Cardiac muscle cell (in vitro differentiated cells and primary cell): Measurements from ENCODE around the gene CKM. TPM values are rescaled to one million over a fixed set of nuclear protein-coding genes. Genes with fewer than 3 reads are reported as not detected.

ENCODE experiments used
- DNase-seq, 2 donors: peaks; one replicate each; pipeline versions ENCODE4 v3.0.0 to v3.0.0-alpha.2; 2010 to 2017; ENCODE audit warnings: low read depth in 1 of 2, low spot score in 1 of 2
- H3K27ac ChIP-seq: fragments of 200-600 bp; sonication (generic); 2 replicates; pipeline ENCODE4 v1.5.1; 2016
- H3K27me3 ChIP-seq: fragments of 200-600 bp; sonication (generic); 2 replicates; pipeline ENCODE4 v1.6.0; 2016; ENCODE audit warnings: control low read depth
- H3K36me3 ChIP-seq: fragments of 200-600 bp; sonication (generic); 2 replicates; pipeline ENCODE4 v1.5.1; 2016; ENCODE audit warnings: control low read depth
- H3K4me1 ChIP-seq: fragments of 200-600 bp; sonication (generic); 2 replicates; pipeline ENCODE4 v1.8.1; 2017; ENCODE audit warnings: low read depth, mild to moderate bottlenecking, mixed run types
- H3K4me3 ChIP-seq: fragments of 200-600 bp; sonication (generic); 2 replicates; pipeline ENCODE4 v1.5.1; 2016; ENCODE audit warnings: mild to moderate bottlenecking
- H3K9me3 ChIP-seq: fragments of 200-600 bp; sonication (generic); 2 replicates; pipeline ENCODE4 v1.5.1; 2017; ENCODE audit warnings: low read depth, mild to moderate bottlenecking, control low read depth
- CTCF ChIP-seq: IDR thresholded peaks from 2 replicates; pipeline ENCODE4 v1.5.1; 2012; ENCODE audit warnings: low read depth, mild to moderate bottlenecking, low read length
- polyA plus RNA-seq: library from polyadenylated mRNA; unstranded; fragments of >200 nt; fragmentation: Nextera tagmentation; extraction: Ambion mirVana; gene quantifications from 2 replicates; pipeline ENCODE4 v1.2.1, GENCODE V29; 2016
- total RNA-seq: library from RNA; depleted of rRNA; stranded (reverse); fragments of >200 nt; gene quantifications from 2 replicates; pipeline ENCODE4 v1.2.3, GENCODE V29; 2016

Gene CKM
- total and polyA plus RNA-seq, 2 experiments from 2014 or later: 406 to 529 TPM

DNA sequence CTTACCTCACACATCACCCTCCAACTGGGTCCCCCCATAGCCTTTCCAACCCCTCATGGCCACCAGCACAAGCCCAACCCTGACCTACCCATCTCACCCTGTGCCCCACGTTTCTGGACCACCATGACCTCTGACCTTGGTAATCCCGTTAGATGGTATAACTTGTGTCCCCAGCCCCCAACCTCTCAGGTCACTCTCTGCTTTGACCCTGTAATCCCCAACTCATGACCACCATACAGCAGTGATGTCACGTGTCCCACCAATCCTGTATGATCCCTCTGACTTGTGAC, 26.4 kb upstream of the CKM start:
- Histone ChIP-seq H3K27me3 (no peaks in the 10 kb centered on the region), H3K4me1 (no peaks in the 10 kb centered on the region), H3K4me3 (no peak overlapping the region), H3K27ac (no peak overlapping the region), H3K36me3 (peaks cover 17% of the 10 kb centered on the region), H3K9me3 (no peaks in the 10 kb centered on the region)
- DNase-seq: no peak
- TF ChIP-seq CTCF: no peak

- no peak for DNase-seq
- TF ChIP-seq CTCF: no peak
- Histone ChIP-seq H3K36me3 (peaks cover 13% of the 10 kb centered on the region), H3K4me1 (no peaks in the 10 kb centered on the region), H3K27ac (no peak overlapping the region), H3K4me3 (no peak overlapping the region), H3K9me3 (no peaks in the 10 kb centered on the region), H3K27me3 (no peaks in the 10 kb centered on the region)
These were observed 25.9 kb upstream of the CKM start for GRCh38 chr19:45348367-45349125.

GRCh38 chr19:45347570-45348366, 25.1 kb upstream of the CKM start:
- H3K9me3 ChIP-seq: no peaks in the 10 kb centered on the region
- no peak overlapping the region for H3K27ac ChIP-seq
- H3K27me3 ChIP-seq: no peaks in the 10 kb centered on the region
- peaks cover 11% of the 10 kb centered on the region for H3K36me3 ChIP-seq
- TF ChIP-seq CTCF: no peak
- DNase-seq: no peak
- no peaks in the 10 kb centered on the region for H3K4me1 ChIP-seq
- H3K4me3 ChIP-seq: no peak overlapping the region

DNA sequence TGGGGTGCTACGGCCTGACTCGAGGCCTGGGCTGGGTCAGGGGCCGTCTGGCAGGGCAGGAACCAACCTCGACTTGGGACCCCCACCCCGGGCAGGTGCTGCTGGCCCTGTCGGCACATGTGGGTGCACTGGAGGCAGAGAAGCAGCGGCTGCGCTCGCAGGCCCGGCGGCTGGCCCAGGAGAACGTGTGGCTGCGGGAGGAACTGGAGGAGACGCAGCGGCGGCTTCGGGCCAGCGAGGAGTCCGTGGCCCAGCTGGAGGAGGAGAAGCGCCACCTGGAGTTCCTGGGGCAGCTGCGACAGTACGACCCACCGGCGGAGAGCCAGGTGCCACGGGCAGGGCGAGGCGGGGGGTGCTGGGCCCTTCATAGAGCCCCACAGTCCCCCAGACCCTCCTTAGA, 23.8 kb upstream of the CKM start:
- no peak overlapping the region for H3K4me3 ChIP-seq
- DNase-seq: peak in 1 of 2 donors; percentile 30
- H3K27ac ChIP-seq: no peak overlapping the region
- peaks cover 2% of the 10 kb centered on the region for H3K36me3 ChIP-seq
- no peaks in the 10 kb centered on the region for H3K9me3 ChIP-seq
- no peaks in the 10 kb centered on the region for H3K4me1 ChIP-seq
- TF ChIP-seq CTCF: no peak
- H3K27me3 ChIP-seq: peaks cover 7% of the 10 kb centered on the region

GRCh38 chr19:45345506-45345860, 22.8 kb upstream of the CKM start:
- Histone ChIP-seq H3K4me3 (no peak overlapping the region), H3K36me3 (no peaks in the 10 kb centered on the region), H3K4me1 (no peaks in the 10 kb centered on the region), H3K9me3 (no peaks in the 10 kb centered on the region), H3K27me3 (peaks cover 17% of the 10 kb centered on the region), H3K27ac (no peak overlapping the region)
- DNase-seq: no peak
- TF ChIP-seq CTCF: no peak
